Measurements from ENCODE around the gene CTBP2. TPM values are rescaled to one million over a fixed set of nuclear protein-coding genes. Genes with fewer than 3 reads are reported as not detected.

The CTBP2 gene
- total RNA-seq, 1 experiment from 2014 or later, result 77.8 TPM

GRCh38 chr10:125132344-125132743, 28.0 kb downstream of the CTBP2 start:
- no peak overlapping the region for H3K27ac ChIP-seq (ENCODE audit: low read depth, low read length, poor library complexity, severe bottlenecking)
- no peaks in the 10 kb centered on the region for H3K9me3 ChIP-seq (ENCODE audit: low read depth, low read length, poor library complexity, severe bottlenecking)
- DNase-seq (ENCODE audit: low spot score), result peak; percentile 19
- H3K4me1 ChIP-seq (ENCODE audit: insufficient read depth, low read length, poor library complexity, severe bottlenecking), result peaks cover 10% of the 10 kb centered on the region
- peaks cover 15% of the 10 kb centered on the region for H3K36me3 ChIP-seq (ENCODE audit: insufficient read depth, low read length, poor library complexity, severe bottlenecking)
- TF ChIP-seq, protein P1, sequence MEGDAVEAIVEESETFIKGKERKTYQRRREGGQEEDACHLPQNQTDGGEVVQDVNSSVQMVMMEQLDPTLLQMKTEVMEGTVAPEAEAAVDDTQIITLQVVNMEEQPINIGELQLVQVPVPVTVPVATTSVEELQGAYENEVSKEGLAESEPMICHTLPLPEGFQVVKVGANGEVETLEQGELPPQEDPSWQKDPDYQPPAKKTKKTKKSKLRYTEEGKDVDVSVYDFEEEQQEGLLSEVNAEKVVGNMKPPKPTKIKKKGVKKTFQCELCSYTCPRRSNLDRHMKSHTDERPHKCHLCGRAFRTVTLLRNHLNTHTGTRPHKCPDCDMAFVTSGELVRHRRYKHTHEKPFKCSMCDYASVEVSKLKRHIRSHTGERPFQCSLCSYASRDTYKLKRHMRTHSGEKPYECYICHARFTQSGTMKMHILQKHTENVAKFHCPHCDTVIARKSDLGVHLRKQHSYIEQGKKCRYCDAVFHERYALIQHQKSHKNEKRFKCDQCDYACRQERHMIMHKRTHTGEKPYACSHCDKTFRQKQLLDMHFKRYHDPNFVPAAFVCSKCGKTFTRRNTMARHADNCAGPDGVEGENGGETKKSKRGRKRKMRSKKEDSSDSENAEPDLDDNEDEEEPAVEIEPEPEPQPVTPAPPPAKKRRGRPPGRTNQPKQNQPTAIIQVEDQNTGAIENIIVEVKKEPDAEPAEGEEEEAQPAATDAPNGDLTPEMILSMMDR (conservative IDR thresholded peaks at IDR 0.05; ENCODE audit: low read depth, low read length), result no peak
- TF ChIP-seq EZH2 (IDR thresholded peaks at IDR 0.05; ENCODE audit: borderline replicate concordance, low read depth, low read length, poor library complexity, severe bottlenecking), result no peak
- ChIA-PET CTCF (no interaction called here), POLR2A (ENCODE audit: low non-redundant PET) (no interaction called here)
- no TSS peak for BruUV-seq (replicated peaks)
- H3K27me3 ChIP-seq (replicated peaks; ENCODE audit: insufficient read depth, low read depth, low read length, poor library complexity), result no peaks in the 10 kb centered on the region
- no peak overlapping the region for H3K4me3 ChIP-seq (ENCODE audit: low read depth, low read length, poor library complexity, severe bottlenecking)
- intact Hi-C loops (cut with micrococcal nuclease; ENCODE audit: unreplicated experiment), result no loop called here

DNA sequence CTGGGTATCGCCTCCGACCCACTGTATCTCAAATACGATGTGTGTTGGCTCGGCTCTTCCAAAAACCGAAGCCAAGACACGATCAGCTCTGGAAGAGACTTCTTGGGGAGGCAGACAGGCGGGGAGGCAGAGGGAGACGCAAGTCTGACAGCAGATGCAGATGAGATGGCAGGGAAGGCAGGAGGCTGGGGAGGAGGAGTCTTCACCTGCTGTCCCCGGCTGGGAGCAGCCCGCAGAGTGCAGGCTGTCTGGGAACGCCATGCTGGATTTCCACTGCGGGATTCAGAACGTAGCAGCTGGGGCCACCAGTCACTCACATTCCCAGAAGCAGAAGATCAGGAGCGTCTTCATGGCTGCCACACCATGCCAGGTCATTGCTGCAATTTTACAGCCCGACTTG, 29.4 kb downstream of the CTBP2 start:
- DNase-seq (ENCODE audit: low spot score), result no peak
- peaks cover 10% of the 10 kb centered on the region for H3K4me1 ChIP-seq (ENCODE audit: insufficient read depth, low read length, poor library complexity, severe bottlenecking)
- no peaks in the 10 kb centered on the region for H3K9me3 ChIP-seq (ENCODE audit: low read depth, low read length, poor library complexity, severe bottlenecking)
- H3K27me3 ChIP-seq (replicated peaks; ENCODE audit: insufficient read depth, low read depth, low read length, poor library complexity), result no peaks in the 10 kb centered on the region
- no peak overlapping the region for H3K4me3 ChIP-seq (ENCODE audit: low read depth, low read length, poor library complexity, severe bottlenecking)
- POLR2A ChIA-PET (ENCODE audit: low non-redundant PET), result no interaction called here
- peaks cover 15% of the 10 kb centered on the region for H3K36me3 ChIP-seq (ENCODE audit: insufficient read depth, low read length, poor library complexity, severe bottlenecking)
- no peak for TF ChIP-seq EZH2 (IDR thresholded peaks at IDR 0.05; ENCODE audit: borderline replicate concordance, low read depth, low read length, poor library complexity, severe bottlenecking)
- TF ChIP-seq, protein P1 (conservative IDR thresholded peaks at IDR 0.05; ENCODE audit: low read depth, low read length), result no peak
- CTCF ChIA-PET, result no interaction called here
- BruUV-seq (replicated peaks), result no TSS peak
- intact Hi-C loops (cut with micrococcal nuclease; ENCODE audit: unreplicated experiment), result no loop called here
- H3K27ac ChIP-seq (ENCODE audit: low read depth, low read length, poor library complexity, severe bottlenecking), result no peak overlapping the region

- ChIA-PET CTCF (no interaction called here), POLR2A (ENCODE audit: low non-redundant PET) (no interaction called here)
- Histone ChIP-seq H3K27me3 (replicated peaks; ENCODE audit: insufficient read depth, low read depth, low read length, poor library complexity) (no peaks in the 10 kb centered on the region), H3K4me3 (ENCODE audit: low read depth, low read length, poor library complexity, severe bottlenecking) (no peak overlapping the region), H3K4me1 (ENCODE audit: insufficient read depth, low read length, poor library complexity, severe bottlenecking) (peaks cover 13% of the 10 kb centered on the region), H3K9me3 (ENCODE audit: low read depth, low read length, poor library complexity, severe bottlenecking) (no peaks in the 10 kb centered on the region), H3K27ac (ENCODE audit: low read depth, low read length, poor library complexity, severe bottlenecking) (no peak overlapping the region), H3K36me3 (ENCODE audit: insufficient read depth, low read length, poor library complexity, severe bottlenecking) (peaks cover 15% of the 10 kb centered on the region)
- TF ChIP-seq, protein P1 (conservative IDR thresholded peaks at IDR 0.05; ENCODE audit: low read depth, low read length), result no peak
- no peak for TF ChIP-seq EZH2 (IDR thresholded peaks at IDR 0.05; ENCODE audit: borderline replicate concordance, low read depth, low read length, poor library complexity, severe bottlenecking)
- no TSS peak for BruUV-seq (replicated peaks)
- DNase-seq (ENCODE audit: low spot score), result no peak
- intact Hi-C loops (cut with micrococcal nuclease; ENCODE audit: unreplicated experiment), result no loop called here
Observed at GRCh38 chr10:125130260-125130659, 30.1 kb downstream of the CTBP2 start.
